VCaP (cell line): ENCODE results near the gene TRAPPC2B.

Source experiments
- H3K27ac ChIP-seq: fragments of 450-650 bp; 2 replicates; pipeline ENCODE4 v1.5.1; 2017
- TF ChIP-seq, protein P1 (sequence below): fragments of 450-650 bp; conservative IDR thresholded peaks from 2 replicates; pipeline ENCODE4 v1.5.1; 2017; ENCODE audit warnings: mild to moderate bottlenecking, moderate library complexity

The TRAPPC2B gene

DNA sequence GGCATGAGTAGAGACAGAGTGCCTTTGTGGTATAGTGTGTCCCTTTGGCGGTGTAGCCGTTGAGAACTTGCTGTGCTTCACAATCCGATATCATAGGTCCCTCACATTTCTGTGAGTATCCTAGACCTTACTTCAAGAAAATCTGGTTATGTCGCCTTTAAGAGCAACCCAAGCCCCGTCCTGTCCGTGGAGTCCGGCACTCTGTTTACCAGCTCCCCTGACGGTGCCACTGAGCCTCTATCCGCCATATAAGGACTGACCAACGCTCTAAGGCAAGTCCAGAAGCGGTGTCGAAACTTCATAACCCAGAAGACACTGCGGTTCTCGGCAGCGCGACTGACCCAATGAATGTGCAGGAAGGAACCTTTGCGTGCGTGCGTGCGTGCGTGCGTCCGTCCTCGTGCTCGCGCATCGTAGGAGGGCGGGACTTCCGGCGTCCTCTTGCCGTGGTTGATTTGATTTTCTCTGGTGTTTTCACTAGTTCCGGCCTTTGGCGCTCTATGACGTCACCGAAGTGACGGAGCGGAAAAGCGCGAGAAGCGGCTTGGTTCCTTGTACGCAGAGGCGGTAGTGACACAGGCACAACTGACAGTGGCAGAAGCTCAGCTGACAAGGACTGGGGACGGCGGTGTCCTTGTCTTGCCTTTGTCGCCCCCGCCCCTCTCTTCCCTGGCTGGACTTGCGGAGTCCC, at the start of gene TRAPPC2B, which contains the start of gene ZNF547:
Gene TRAPPC2B (plus strand): TSS at position 555 of the 691 bp plus-strand sequence. CDS start 1,283 bp downstream, outside the sequence.
Gene ZNF547 (plus strand): TSS at position 555 of the 691 bp plus-strand sequence. CDS start 5,005 bp downstream, outside the sequence.
- TF ChIP-seq, protein P1, sequence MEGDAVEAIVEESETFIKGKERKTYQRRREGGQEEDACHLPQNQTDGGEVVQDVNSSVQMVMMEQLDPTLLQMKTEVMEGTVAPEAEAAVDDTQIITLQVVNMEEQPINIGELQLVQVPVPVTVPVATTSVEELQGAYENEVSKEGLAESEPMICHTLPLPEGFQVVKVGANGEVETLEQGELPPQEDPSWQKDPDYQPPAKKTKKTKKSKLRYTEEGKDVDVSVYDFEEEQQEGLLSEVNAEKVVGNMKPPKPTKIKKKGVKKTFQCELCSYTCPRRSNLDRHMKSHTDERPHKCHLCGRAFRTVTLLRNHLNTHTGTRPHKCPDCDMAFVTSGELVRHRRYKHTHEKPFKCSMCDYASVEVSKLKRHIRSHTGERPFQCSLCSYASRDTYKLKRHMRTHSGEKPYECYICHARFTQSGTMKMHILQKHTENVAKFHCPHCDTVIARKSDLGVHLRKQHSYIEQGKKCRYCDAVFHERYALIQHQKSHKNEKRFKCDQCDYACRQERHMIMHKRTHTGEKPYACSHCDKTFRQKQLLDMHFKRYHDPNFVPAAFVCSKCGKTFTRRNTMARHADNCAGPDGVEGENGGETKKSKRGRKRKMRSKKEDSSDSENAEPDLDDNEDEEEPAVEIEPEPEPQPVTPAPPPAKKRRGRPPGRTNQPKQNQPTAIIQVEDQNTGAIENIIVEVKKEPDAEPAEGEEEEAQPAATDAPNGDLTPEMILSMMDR: no peak
- peak within 1 kb of the TSS; percentile 98 for H3K27ac ChIP-seq

DNA sequence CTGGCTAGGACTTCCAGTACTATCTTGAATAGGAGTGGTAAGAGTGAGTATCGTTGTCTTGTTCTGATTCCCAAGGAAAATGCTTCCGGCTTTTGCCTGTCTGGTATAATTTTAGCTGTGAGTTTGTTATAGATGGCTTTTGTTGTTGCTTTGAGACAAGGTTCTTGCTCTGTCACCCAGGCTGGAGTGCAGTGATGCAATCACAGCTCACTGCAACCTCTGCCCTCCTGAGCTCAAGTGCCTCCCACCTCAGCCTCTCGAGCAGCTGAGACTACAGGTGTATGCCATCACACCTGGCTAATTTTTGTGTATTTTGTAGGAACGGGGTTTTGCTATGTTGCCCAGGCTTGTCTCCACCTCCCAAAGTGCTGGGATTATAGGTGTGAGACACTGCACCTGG, 49.2 kb upstream of the TRAPPC2B start:
- TF ChIP-seq, protein P1: no peak
- no peak overlapping the region for H3K27ac ChIP-seq

DNA sequence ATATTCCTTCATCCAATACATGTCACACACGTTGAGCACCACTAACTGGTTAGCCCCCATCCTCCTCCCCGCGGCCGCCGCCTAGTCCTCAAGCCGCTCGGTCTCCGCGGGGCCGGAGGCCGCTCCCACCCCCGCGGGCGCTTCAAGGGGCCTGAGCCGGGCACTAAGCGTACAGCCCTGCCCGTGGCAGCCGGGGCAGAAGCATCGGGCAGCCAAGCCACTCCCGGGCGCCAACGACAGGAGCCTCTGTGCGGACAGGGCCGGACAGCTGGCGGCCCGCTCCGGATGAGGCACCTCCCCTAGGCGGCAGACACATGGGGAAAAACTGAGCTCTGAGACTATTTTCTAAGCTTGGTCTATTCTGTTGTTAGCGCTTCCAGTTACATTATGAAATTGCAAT, 45.8 kb upstream of the TRAPPC2B start:
- H3K27ac ChIP-seq: no peak overlapping the region
- TF ChIP-seq, protein P1: no peak

DNA sequence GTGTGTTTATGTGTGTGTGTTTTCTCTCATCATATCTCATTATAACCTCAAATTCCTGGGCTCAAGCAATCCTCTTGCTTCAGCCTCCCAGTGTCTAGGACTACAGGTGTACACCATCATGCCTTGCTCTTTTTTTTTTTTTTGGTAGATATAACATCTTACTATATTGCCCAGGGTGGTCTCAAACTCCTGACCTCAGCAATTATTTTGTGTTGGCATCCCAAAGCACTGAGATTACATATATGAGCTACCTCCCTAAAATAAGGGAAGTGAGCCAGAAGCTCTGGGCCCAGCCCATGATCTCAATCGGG, 43.5 kb upstream of the TRAPPC2B start:
- peak overlapping the region; percentile 87 for H3K27ac ChIP-seq
- TF ChIP-seq, protein P1: no peak

DNA sequence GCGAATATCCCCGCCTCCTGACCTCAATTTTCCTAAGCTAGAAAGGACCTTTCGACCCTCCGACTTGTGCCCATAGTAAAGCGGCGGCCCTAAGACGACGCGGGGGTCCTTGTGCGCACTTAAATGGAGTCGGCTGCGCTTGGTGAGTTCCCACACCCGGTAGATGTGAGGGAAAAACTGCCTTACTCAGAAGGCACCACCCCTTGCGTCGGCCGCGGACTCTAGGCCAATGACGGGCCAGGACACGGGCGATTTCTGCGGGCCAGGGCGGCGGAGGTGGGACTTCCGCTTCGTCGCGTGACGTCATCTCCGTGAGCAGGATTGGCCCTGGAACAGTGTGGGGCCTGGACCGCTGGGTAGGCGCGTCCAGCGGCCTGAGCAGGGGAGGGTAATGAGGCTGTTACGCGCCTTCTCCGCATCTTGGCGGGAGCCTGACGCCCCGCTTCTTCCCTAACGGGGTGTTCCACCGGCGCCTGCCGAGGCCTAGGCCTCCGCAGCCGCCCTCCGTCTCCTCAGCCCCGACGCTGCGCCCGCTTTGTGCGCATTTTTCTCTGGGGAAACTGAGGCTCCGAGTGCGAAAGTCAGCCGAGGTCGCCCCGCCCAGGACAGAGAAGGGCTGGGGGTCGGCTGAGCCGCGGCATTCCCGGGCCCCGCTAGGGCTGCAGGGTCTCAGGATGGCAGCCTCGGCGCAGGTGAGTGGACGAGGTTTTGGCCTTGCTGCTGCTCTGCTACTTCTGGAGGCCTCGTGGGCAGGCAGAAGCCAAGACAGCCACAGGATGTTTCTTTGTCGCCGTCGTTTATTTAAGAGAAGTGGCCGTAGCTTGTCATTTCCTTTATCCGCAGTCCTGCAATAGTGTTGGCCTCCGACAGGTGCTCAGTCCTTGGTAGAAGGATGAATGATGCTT, 42.9 kb upstream of the TRAPPC2B start, which contains the start of gene ZNF543:
Gene ZNF543 (plus strand): TSS at position 293 of the 905 bp plus-strand sequence. CDS start 382 bp downstream, at position 675.
- peak within 1 kb of the TSS; percentile 87 for H3K27ac ChIP-seq
- TF ChIP-seq, protein P1: no peak

DNA sequence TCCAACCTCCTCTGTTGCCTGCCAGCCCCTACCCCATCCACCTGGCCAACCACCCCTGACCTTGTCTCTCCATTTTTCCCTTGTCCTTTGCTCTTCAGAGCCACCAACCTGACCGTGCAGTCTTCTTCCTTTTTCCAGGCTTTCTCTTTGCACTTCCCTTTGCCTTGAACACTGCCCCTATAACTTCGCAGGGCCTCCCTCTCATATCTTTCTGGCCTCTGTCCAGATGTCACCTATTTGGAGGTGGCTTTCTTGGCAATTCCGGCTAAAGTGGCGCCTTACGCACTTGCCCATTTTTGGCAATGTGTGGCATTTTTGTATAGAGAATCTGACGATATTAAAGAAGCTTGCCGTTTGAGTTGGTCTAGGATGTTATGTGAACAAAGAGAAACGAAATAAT, 42.2 kb upstream of the TRAPPC2B start:
- H3K27ac ChIP-seq: peak overlapping the region; percentile 87
- TF ChIP-seq, protein P1: no peak

DNA sequence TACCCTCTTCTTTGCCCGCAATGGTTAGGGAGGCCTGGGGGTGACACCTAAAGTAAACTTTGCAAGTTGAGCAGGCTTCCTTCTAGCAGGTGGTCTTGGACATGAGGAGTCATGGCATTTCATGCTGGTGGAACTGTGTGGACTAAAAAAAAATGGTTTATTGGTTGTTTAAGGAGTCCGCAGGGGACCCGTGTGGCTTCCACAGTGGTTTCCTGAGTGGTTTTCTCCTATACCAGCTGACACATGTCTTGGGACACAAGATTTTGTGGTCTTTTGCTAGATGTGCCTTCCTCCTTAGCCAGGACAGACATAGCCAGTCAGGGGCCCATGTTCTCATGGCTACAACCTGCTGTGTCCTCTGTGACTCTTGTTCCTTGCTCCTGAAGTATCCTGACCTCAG, 41.6 kb upstream of the TRAPPC2B start:
- TF ChIP-seq, protein P1: no peak
- H3K27ac ChIP-seq: peak overlapping the region; percentile 87
